ENCODE measurements around the gene KISS1.

The KISS1 gene

GRCh38 chr1:204190212-204191211, 5.8 kb downstream of the KISS1 start:
- DNase-seq, result peak; percentile 40

GRCh38 chr1:204188959-204189639, 7.2 kb downstream of the KISS1 start:
- no peak for DNase-seq

- DNase-seq, result no peak
Observed at GRCh38 chr1:204186597-204186996, 9.7 kb downstream of the KISS1 start.

GRCh38 chr1:204181116-204181515, 15.2 kb downstream of the KISS1 start:
- no peak for DNase-seq

GRCh38 chr1:204180133-204180532, 16.2 kb downstream of the KISS1 start:
- DNase-seq, result no peak

- DNase-seq, result no peak
Observed at GRCh38 chr1:204178487-204179281, 17.6 kb downstream of the KISS1 start.

- DNase-seq, result no peak
Observed at GRCh38 chr1:204177133-204177532, 19.2 kb downstream of the KISS1 start.

- no peak for DNase-seq
Observed at GRCh38 chr1:204176049-204176448, 20.2 kb downstream of the KISS1 start.

GRCh38 chr1:204174958-204175357, 21.3 kb downstream of the KISS1 start:
- no peak for DNase-seq

- DNase-seq, result no peak
Observed at GRCh38 chr1:204172404-204173029, 23.8 kb downstream of the KISS1 start.

GRCh38 chr1:204171751-204172178, 24.5 kb downstream of the KISS1 start:
- no peak for DNase-seq

- no peak for DNase-seq
Observed at GRCh38 chr1:204170494-204171155, 25.7 kb downstream of the KISS1 start.

GRCh38 chr1:204169858-204170257, 26.4 kb downstream of the KISS1 start:
- no peak for DNase-seq

- no peak for DNase-seq
Observed at GRCh38 chr1:204167730-204168129, 28.6 kb downstream of the KISS1 start.

- no peak for DNase-seq
Observed at GRCh38 chr1:204166219-204166618, 30.1 kb downstream of the KISS1 start, which contains the start of gene REN. REN (minus strand) TSS chr1:204166337; CDS start chr1:204166293, 44 bp downstream.

GRCh38 chr1:204162494-204163074, 33.7 kb downstream of the KISS1 start:
- peak; percentile 84 for DNase-seq

GRCh38 chr1:204161609-204162493, 34.4 kb downstream of the KISS1 start:
- DNase-seq, result no peak

- no peak for DNase-seq
Observed at GRCh38 chr1:204157962-204158361, 38.3 kb downstream of the KISS1 start.

GRCh38 chr1:204155881-204156280, 40.4 kb downstream of the KISS1 start:
- DNase-seq, result no peak

- no peak for DNase-seq
Observed at GRCh38 chr1:204154568-204155255, 41.6 kb downstream of the KISS1 start.
